Left cardiac atrium (tissue), 2 donors: ENCODE data around the gene N4BP2L1. TPM values are rescaled to one million over a fixed set of nuclear protein-coding genes. Genes with fewer than 3 reads are reported as not detected.

Experiments used
- total RNA-seq, 2 donors: library from RNA; stranded (reverse); fragmentation: NEBNext Ultra II Directional; extraction: Animal tissue kit (Norgen Biotek cat#: 25700); gene quantifications; one replicate each; pipeline ENCODE4 v1.2.1, GENCODE V29; 2021
- donor health status: DM: no; HTN: yes; CAD: no; lungs with severe emphysema.
- donor health status: DM: yes; HTN: yes; CAD: no.

The N4BP2L1 gene
- total RNA-seq, 2 donors from 2014 or later, result 4.7 to 6.7 TPM

Other genes starting within 250 kb of the N4BP2L1 start
- not detected for gene ZAR1L, start 112.8 kb downstream of the N4BP2L1 start, total RNA-seq
- 1 to 10 TPM; 1.0 to 2.1 TPM for gene BRCA2, start 112.6 kb downstream of the N4BP2L1 start, total RNA-seq
- gene N4BP2L2, start 110.7 kb upstream of the N4BP2L1 start, total RNA-seq, result 100 to 1,000 TPM; 106 to 126 TPM
- 10 to 100 TPM; 19.5 to 27.2 TPM for gene PDS5B, start 158.3 kb upstream of the N4BP2L1 start, total RNA-seq